Kidney epithelial cell (primary cell): Measurements from ENCODE around the gene MID1. TPM values are rescaled to one million over a fixed set of nuclear protein-coding genes. Genes with fewer than 3 reads are reported as not detected.

ENCODE experiments used
- DNase-seq: peaks from one replicate; pipeline ENCODE4 v3.0.0-alpha.2; 2010; ENCODE audit warnings: low read depth
- H3K27me3 ChIP-seq: 2 replicates; pipeline ENCODE4 v1.6.0; 2011; ENCODE audit warnings: low read length; ENCODE audit not compliant: control insufficient read depth, insufficient read depth
- H3K36me3 ChIP-seq: 2 replicates; pipeline ENCODE4 v1.5.1; 2011; ENCODE audit warnings: low read length; ENCODE audit not compliant: control insufficient read depth, insufficient read depth
- H3K4me3 ChIP-seq: 2 replicates; pipeline ENCODE4 v1.5.1; 2011; ENCODE audit warnings: low read depth, mild to moderate bottlenecking, control low read depth, low read length
- total RNA-seq: library from RNA; depleted of rRNA; stranded (reverse); fragments of >200 nt; gene quantifications from 2 replicates; pipeline ENCODE4 v1.2.3, GENCODE V29; 2015
- TF ChIP-seq, protein P1 (sequence below): IDR thresholded peaks from 2 replicates; pipeline ENCODE4 v1.5.1; 2011; ENCODE audit warnings: mild to moderate bottlenecking, moderate library complexity, low read length, control low read depth, inconsistent platforms; ENCODE audit not compliant: insufficient read depth, poor library complexity, severe bottlenecking

Gene MID1, protein sequence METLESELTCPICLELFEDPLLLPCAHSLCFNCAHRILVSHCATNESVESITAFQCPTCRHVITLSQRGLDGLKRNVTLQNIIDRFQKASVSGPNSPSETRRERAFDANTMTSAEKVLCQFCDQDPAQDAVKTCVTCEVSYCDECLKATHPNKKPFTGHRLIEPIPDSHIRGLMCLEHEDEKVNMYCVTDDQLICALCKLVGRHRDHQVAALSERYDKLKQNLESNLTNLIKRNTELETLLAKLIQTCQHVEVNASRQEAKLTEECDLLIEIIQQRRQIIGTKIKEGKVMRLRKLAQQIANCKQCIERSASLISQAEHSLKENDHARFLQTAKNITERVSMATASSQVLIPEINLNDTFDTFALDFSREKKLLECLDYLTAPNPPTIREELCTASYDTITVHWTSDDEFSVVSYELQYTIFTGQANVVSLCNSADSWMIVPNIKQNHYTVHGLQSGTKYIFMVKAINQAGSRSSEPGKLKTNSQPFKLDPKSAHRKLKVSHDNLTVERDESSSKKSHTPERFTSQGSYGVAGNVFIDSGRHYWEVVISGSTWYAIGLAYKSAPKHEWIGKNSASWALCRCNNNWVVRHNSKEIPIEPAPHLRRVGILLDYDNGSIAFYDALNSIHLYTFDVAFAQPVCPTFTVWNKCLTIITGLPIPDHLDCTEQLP
- total RNA-seq, result 13.5 and 18.2 TPM in 2 replicates

DNA sequence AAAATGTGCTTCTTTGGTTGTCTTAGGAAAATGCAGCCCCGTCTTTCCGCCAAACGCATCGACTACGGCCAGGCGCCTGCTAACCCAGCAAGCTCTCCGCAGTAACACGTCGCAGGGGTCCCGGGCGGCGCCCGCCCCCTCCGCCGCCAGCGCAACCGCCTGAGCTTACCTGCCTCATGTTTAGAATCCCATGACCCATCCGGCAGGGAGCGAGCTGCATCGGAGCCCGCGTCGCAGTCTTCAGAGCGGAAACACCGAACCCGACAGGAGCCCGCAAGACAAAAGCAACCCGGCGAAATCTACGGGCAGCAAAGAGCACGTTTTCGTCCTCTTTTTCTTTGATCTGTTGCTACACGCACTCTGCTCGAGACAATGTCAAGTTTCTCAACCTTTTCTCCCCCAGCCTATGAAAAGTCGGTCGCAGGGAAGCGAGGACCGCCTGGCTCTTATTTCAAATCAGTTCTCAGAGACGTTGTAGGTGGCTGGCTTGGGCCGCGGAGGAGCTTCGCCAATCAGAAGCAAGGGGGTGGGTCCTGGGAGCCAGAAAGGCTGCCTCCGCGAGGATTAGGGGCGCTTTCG is at the start of gene MID1:
MID1 (minus strand) TSS at position 465 of the 579 bp plus-strand sequence. CDS start 53,038 bp downstream, outside the sequence.
- no peaks in the 10 kb centered on the region for H3K27me3 ChIP-seq
- DNase-seq, result no peak
- H3K36me3 ChIP-seq, result no peaks in the 10 kb centered on the region
- TF ChIP-seq, protein P1, sequence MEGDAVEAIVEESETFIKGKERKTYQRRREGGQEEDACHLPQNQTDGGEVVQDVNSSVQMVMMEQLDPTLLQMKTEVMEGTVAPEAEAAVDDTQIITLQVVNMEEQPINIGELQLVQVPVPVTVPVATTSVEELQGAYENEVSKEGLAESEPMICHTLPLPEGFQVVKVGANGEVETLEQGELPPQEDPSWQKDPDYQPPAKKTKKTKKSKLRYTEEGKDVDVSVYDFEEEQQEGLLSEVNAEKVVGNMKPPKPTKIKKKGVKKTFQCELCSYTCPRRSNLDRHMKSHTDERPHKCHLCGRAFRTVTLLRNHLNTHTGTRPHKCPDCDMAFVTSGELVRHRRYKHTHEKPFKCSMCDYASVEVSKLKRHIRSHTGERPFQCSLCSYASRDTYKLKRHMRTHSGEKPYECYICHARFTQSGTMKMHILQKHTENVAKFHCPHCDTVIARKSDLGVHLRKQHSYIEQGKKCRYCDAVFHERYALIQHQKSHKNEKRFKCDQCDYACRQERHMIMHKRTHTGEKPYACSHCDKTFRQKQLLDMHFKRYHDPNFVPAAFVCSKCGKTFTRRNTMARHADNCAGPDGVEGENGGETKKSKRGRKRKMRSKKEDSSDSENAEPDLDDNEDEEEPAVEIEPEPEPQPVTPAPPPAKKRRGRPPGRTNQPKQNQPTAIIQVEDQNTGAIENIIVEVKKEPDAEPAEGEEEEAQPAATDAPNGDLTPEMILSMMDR, result no peak
- peak within 1 kb of the TSS; percentile 63 for H3K4me3 ChIP-seq

DNA sequence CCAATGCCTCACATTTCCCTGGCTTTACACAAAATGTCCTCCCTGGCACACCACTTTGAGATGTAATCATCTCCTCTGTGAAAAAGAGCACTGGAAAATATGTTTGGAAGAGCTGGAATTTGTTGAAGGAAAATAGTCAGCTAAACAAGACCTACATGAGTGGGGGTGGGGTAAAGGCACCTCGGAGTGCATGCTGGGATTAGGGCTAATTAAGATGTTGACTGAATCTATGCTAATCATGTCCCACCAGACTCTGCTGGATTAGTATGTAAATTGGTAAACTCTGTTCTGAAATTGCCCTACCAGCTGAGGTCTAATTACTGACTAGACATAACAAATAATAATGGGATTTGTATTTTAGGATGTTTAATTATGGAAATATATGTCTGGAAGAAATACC is 46.8 kb upstream of the MID1 start:
- H3K4me3 ChIP-seq, result no peak overlapping the region
- no peak for DNase-seq
- H3K36me3 ChIP-seq, result no peaks in the 10 kb centered on the region
- H3K27me3 ChIP-seq, result no peaks in the 10 kb centered on the region
- TF ChIP-seq, protein P1, result no peak

DNA sequence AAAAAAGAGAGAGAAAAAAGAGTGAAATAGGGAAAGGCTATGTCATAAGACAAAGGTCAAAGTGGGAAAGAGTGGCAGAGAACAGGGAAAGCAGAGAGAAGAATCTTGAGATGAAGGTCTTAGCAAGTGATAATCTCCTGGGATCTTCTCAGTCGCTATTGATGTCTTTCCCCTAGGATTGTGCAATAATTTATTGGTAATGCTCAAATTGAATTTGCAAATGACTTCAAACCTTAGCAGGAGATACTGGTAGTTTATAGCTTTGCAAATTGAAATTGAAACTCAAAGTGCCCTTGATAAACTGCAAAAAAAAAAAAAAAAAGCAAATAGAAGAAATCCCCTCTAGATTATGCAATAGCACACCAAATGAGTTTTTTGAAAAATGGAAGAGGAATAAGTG is 45.7 kb upstream of the MID1 start:
- H3K4me3 ChIP-seq, result no peak overlapping the region
- no peaks in the 10 kb centered on the region for H3K36me3 ChIP-seq
- TF ChIP-seq, protein P1, result no peak
- DNase-seq, result no peak
- no peaks in the 10 kb centered on the region for H3K27me3 ChIP-seq

DNA sequence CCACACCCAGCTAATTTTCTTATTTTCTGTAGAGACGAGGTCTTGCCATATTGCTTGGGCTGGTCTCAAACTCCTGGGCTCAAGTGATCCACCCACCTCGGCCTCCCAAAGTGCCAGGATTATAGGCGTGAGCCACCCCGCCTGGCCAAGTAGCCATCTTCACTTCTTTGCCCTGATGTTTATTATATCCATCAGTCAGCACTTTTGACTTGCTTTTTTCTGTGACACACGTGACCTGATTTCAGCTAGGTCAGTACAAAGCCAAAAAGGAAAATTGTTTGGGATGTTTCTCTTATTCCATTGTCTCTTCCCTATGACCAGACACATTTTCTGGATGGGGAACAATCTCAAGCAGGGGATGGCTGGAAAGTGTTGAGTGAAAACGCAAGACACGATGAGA is 45.3 kb upstream of the MID1 start:
- TF ChIP-seq, protein P1, result no peak
- no peaks in the 10 kb centered on the region for H3K36me3 ChIP-seq
- no peaks in the 10 kb centered on the region for H3K27me3 ChIP-seq
- DNase-seq, result no peak
- no peak overlapping the region for H3K4me3 ChIP-seq

DNA sequence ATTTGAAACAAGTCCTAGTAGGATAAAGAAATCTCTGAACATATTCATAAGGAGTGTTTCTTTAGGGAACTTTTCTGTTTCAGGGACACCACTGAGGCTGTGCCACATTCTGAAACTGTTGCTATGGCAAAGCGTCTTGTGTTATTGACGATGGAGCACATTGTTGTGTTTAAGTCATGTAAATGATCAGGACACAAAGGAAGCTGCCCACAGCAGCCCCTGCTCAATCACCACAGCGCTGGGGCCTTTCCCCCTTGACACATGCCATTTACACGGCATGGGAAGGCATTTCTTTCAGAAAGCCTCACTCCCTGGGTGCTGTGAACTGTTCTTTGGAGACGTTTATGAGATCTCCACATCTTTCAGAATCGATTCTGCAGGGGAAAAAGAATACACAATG is 39.8 kb upstream of the MID1 start:
- Histone ChIP-seq H3K4me3 (no peak overlapping the region), H3K27me3 (no peaks in the 10 kb centered on the region), H3K36me3 (no peaks in the 10 kb centered on the region)
- no peak for DNase-seq
- TF ChIP-seq, protein P1, result no peak
